Mesenchymal stem cell (in vitro differentiated cells and primary cell): ENCODE results near the gene TSBP1.

ENCODE experiments used
- DNase-seq: peaks from one replicate; pipeline ENCODE4 v3.0.0-alpha.2; 2013
- H2AFZ ChIP-seq: one replicate; pipeline ENCODE4 v1.6.1; 2013; ENCODE audit warnings: low read depth, mild to moderate bottlenecking, control low read depth, inconsistent platforms, low read length, moderate library complexity
- H2AK5ac ChIP-seq: 2 replicates; pipeline ENCODE4 v1.6.1; 2013; ENCODE audit warnings: low read length, moderate library complexity, mild to moderate bottlenecking, inconsistent platforms; ENCODE audit not compliant: severe bottlenecking
- H2BK120ac ChIP-seq: one replicate; pipeline ENCODE4 v1.6.1; 2013; ENCODE audit warnings: low read depth, mild to moderate bottlenecking, inconsistent platforms, low read length, moderate library complexity
- H2BK12ac ChIP-seq, 2 experiments: one replicate each; pipeline ENCODE4 v1.6.1; 2013; ENCODE audit warnings: inconsistent platforms in 2 of 2, low read length in 2 of 2, mild to moderate bottlenecking in 2 of 2, moderate library complexity in 2 of 2, control low read depth in 1 of 2
- H2BK15ac ChIP-seq: one replicate; pipeline ENCODE4 v1.6.1; 2013; ENCODE audit warnings: mild to moderate bottlenecking, low read depth, inconsistent platforms; ENCODE audit not compliant: poor library complexity, severe bottlenecking
- H2BK5ac ChIP-seq: 2 replicates; pipeline ENCODE4 v1.6.1; 2013; ENCODE audit warnings: low read depth, mild to moderate bottlenecking, low read length, control low read depth, inconsistent platforms; ENCODE audit not compliant: poor library complexity, severe bottlenecking
- H3K14ac ChIP-seq, 2 experiments: one replicate each; pipeline ENCODE4 v1.6.1; 2013; ENCODE audit warnings: inconsistent platforms in 2 of 2, low read length in 2 of 2, control low read depth in 1 of 2, mild to moderate bottlenecking in 1 of 2, moderate library complexity in 1 of 2
- H3K18ac ChIP-seq, 2 experiments: one replicate each; pipeline ENCODE4 v1.6.1; 2013; ENCODE audit warnings: inconsistent platforms in 2 of 2, low read length in 2 of 2, control low read depth in 1 of 2, low read depth in 1 of 2, mild to moderate bottlenecking in 1 of 2
- H3K23ac ChIP-seq, 2 experiments: one replicate each; pipeline ENCODE4 v1.6.1; 2013; ENCODE audit warnings: inconsistent platforms in 2 of 2, low read length in 2 of 2, mild to moderate bottlenecking in 2 of 2, moderate library complexity in 2 of 2, control low read depth in 1 of 2
- H3K27ac ChIP-seq: 2 replicates; pipeline ENCODE4 v1.5.1; 2013; ENCODE audit warnings: mild to moderate bottlenecking, moderate library complexity, low read length, control low read depth, inconsistent platforms; ENCODE audit not compliant: poor library complexity, severe bottlenecking
- H3K27me3 ChIP-seq, 2 experiments: 2 replicates each; pipeline versions ENCODE4 v1.6.1 to v1.7.0; 2013; ENCODE audit warnings: low read length in 2 of 2, mild to moderate bottlenecking in 2 of 2, moderate library complexity in 2 of 2, control low read depth in 1 of 2, inconsistent platforms in 1 of 2; ENCODE audit not compliant: control insufficient read depth in 1 of 2, insufficient read depth in 1 of 2
- H3K36me3 ChIP-seq, 2 experiments: 2 replicates each; pipeline versions ENCODE4 v1.6.1 to v1.7.0; 2013; ENCODE audit warnings: low read length in 2 of 2, control low read depth in 1 of 2, inconsistent platforms in 1 of 2, low read depth in 1 of 2, mild to moderate bottlenecking in 1 of 2; ENCODE audit not compliant: insufficient read depth in 2 of 2, control insufficient read depth in 1 of 2
- H3K4ac ChIP-seq, 2 experiments: one replicate each; pipeline ENCODE4 v1.6.1; 2013; ENCODE audit warnings: inconsistent platforms in 2 of 2, low read length in 2 of 2, mild to moderate bottlenecking in 2 of 2, moderate library complexity in 2 of 2, control low read depth in 1 of 2, low read depth in 1 of 2
- H3K4me1 ChIP-seq: 2 replicates; pipeline ENCODE4 v1.6.1; 2013; ENCODE audit warnings: low read depth, low read length, control low read depth; ENCODE audit not compliant: control insufficient read depth, insufficient read depth
- H3K4me2 ChIP-seq: 2 replicates; pipeline ENCODE4 v1.6.1; 2013; ENCODE audit warnings: low read length, mild to moderate bottlenecking, inconsistent platforms; ENCODE audit not compliant: poor library complexity, severe bottlenecking
- H3K4me3 ChIP-seq, 2 experiments: 2 replicates each; pipeline versions ENCODE4 v1.5.1 to v1.7.0; 2013; ENCODE audit warnings: low read length in 2 of 2, mild to moderate bottlenecking in 2 of 2, control low read depth in 1 of 2, low read depth in 1 of 2; ENCODE audit not compliant: insufficient read depth in 1 of 2
- H3K79me1 ChIP-seq: replicated peaks from 2 replicates; pipeline ENCODE4 v1.6.1; 2013; ENCODE audit warnings: mild to moderate bottlenecking, control low read depth, low read length, inconsistent platforms; ENCODE audit not compliant: poor library complexity, severe bottlenecking
- H3K9ac ChIP-seq: 2 replicates; pipeline ENCODE4 v1.7.0; 2013; ENCODE audit warnings: mild to moderate bottlenecking, low read length, moderate library complexity
- H3K9me3 ChIP-seq: 2 replicates; pipeline ENCODE4 v1.7.0; 2013; ENCODE audit warnings: mild to moderate bottlenecking, low read length; ENCODE audit not compliant: control insufficient read depth
- H4K8ac ChIP-seq: one replicate; pipeline ENCODE4 v1.6.1; 2013; ENCODE audit warnings: inconsistent platforms, mild to moderate bottlenecking, low read length, moderate library complexity
- H4K91ac ChIP-seq: one replicate; pipeline ENCODE4 v1.6.1; 2013; ENCODE audit warnings: mild to moderate bottlenecking, low read length, inconsistent platforms
- WGBS: methylation state at CpG from one replicate; pipeline ENCODE4 v1.1.7; 2013; ENCODE audit warnings: mixed read lengths; 5-methylcytosine and 5-hydroxymethylcytosine counted together

Gene TSBP1

DNA sequence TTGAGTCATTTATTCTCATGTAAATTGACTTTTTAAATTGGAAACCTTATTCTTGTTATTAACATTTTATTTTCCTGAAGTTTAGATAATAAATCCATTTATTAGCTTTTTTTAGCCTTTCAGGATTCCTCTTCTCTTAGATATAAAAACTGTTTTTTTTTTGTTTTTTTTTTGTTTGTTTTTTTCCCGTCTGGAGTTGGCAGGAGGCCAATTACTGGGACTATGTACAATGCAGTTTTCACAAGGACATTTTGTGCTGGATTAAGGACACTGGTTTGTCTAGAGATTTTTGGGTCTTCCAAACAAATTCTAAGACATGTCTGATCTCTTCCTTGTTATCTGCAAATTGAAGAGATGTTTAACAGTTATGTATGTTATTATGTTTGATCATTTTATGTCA is 34.0 kb upstream of the TSBP1 start:
- Histone ChIP-seq H3K79me1 (no peaks in the 10 kb centered on the region), H3K23ac (no peak overlapping the region), H2BK5ac (no peak overlapping the region), H4K91ac (no peak overlapping the region), H3K9ac (no peak overlapping the region), H3K4me2 (no peak overlapping the region), H4K8ac (no peak overlapping the region), H2BK12ac (no peak overlapping the region), H3K18ac (no peak overlapping the region), H3K4ac (no peak overlapping the region), H3K27me3 (peaks cover 44 to 76% of the 10 kb centered on the region in 2 experiments), H3K36me3 (no peaks in the 10 kb centered on the region), H3K27ac (no peak overlapping the region), H2AK5ac (no peak overlapping the region), H3K9me3 (no peaks in the 10 kb centered on the region), H3K14ac (no peak overlapping the region), H2BK120ac (no peak overlapping the region), H3K4me3 (no peak overlapping the region), H2BK15ac (no peak overlapping the region), H3K4me1 (peaks cover 1% of the 10 kb centered on the region), H2AFZ (no peak overlapping the region)
- WGBS, result 63% methylated on average over 1 of the region's 1 CpG
- no peak for DNase-seq

DNA sequence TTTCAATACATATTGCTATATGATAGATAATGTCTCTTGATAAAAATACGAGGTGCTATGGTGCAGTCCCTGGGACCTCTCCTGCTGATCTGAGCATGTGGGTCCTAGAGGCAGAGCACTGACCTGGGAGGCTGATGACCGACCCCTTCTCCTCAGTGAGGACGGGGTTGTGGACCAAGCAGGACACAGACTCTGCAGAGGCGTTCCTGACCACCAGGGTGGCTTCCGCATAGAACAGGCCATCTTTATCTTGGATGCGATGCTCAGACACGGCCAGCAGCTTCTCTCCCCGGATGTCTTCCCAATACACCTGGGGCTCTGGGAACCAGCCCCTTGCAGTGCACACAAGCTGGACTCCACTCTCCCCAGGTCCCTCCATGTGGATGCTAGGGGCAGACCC is 31.1 kb upstream of the TSBP1 start:
- Histone ChIP-seq H2BK120ac (no peak overlapping the region), H3K27me3 (peaks cover 39 to 69% of the 10 kb centered on the region in 2 experiments), H2BK5ac (no peak overlapping the region), H3K27ac (no peak overlapping the region), H2AFZ (no peak overlapping the region), H3K23ac (no peak overlapping the region), H3K36me3 (no peaks in the 10 kb centered on the region), H2BK15ac (no peak overlapping the region), H3K4ac (no peak overlapping the region), H3K9me3 (no peaks in the 10 kb centered on the region), H3K14ac (no peak overlapping the region), H2BK12ac (no peak overlapping the region), H3K9ac (no peak overlapping the region), H3K4me1 (peaks cover 1% of the 10 kb centered on the region), H3K18ac (no peak overlapping the region), H3K4me3 (no peak overlapping the region), H3K79me1 (no peaks in the 10 kb centered on the region), H3K4me2 (no peak overlapping the region), H4K8ac (no peak overlapping the region), H4K91ac (no peak overlapping the region), H2AK5ac (no peak overlapping the region)
- 81% methylated on average over 8 of the region's 8 CpGs for WGBS
- no peak for DNase-seq

DNA sequence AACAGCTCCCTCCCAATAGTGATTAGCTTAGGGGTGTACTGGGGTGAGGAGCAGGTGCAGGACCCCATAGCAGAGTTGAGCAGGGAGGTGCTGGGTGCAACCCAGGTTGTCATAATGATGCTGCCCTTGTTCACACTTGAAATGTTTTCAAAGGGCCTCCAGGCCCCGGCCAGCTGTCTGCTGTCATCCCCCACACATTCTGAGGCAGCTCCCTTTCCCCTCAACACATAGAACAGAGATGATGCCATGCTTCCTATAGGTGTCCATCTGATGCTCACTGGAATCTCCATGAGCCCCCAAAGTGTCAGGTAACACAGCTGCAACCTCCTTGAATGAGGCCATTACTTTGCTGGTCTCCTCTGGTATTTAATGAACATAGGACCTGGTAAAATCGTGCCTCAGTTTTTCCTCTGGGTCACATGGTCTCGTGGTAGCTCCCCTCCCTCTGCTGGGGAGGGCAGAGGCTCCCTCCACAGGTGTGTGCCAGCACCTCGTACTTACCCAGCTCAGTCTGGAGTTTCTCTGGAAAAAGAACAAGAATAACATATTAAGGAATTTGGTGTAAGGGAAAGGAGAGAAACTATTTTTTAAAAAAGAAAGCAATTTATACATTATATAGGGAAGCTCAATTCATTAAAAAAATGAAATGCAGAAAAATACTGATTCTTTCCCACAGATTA is 29.7 kb upstream of the TSBP1 start:
- Histone ChIP-seq H3K23ac (no peak overlapping the region), H3K4ac (no peak overlapping the region), H3K79me1 (no peaks in the 10 kb centered on the region), H3K4me1 (peaks cover 1% of the 10 kb centered on the region), H4K8ac (no peak overlapping the region), H4K91ac (no peak overlapping the region), H3K9me3 (no peaks in the 10 kb centered on the region), H3K27me3 (peaks cover 30 to 56% of the 10 kb centered on the region in 2 experiments), H3K18ac (no peak overlapping the region), H3K27ac (no peak overlapping the region), H2BK12ac (no peak overlapping the region), H2BK120ac (no peak overlapping the region), H2AK5ac (no peak overlapping the region), H2AFZ (no peak overlapping the region), H3K4me3 (no peak overlapping the region), H3K14ac (no peak overlapping the region), H3K9ac (no peak overlapping the region), H3K36me3 (no peaks in the 10 kb centered on the region), H2BK15ac (no peak overlapping the region), H3K4me2 (no peak overlapping the region), H2BK5ac (no peak overlapping the region)
- 41% methylated on average over 3 of the region's 4 CpGs for WGBS
- DNase-seq, result no peak

DNA sequence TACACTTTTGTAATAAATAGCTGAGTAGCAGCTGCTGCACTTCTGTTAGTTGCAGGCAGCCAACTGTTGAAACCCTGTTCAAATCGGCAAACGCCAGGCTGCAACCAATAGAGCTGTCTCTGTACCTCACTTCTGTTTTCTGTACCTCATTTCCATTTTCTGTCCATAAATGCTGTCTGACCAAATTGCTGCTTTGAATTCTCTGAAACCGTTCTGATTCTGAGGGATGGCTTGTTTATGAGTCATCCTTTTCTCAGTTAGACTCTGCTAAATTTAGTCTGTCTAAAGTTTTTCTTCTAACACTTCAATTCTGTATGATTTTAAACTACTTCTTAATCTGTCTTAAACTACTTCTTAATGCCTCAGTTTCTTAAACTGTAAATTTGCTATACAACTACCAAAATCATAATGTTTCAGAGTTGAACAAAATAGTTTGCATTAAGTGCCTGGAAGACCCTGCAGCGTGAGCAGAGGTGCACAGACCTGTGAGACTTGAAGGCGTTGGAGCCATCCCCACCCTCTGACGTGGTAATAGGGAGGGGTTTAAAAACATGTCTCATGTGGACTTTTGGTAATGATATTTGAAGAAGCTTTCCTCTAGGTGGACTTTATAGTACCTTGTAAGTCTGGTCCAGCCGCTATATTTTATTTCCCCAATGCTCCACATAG is 25.7 kb upstream of the TSBP1 start:
- Histone ChIP-seq H4K91ac (no peak overlapping the region), H3K9me3 (no peaks in the 10 kb centered on the region), H2AFZ (no peak overlapping the region), H3K4me2 (no peak overlapping the region), H3K4ac (no peak overlapping the region), H3K4me1 (no peaks in the 10 kb centered on the region), H3K79me1 (no peaks in the 10 kb centered on the region), H3K18ac (no peak overlapping the region), H4K8ac (no peak overlapping the region), H2BK5ac (no peak overlapping the region), H3K27ac (no peak overlapping the region), H3K36me3 (no peaks in the 10 kb centered on the region), H3K9ac (no peak overlapping the region), H2BK120ac (no peak overlapping the region), H2BK15ac (no peak overlapping the region), H2AK5ac (no peak overlapping the region), H3K14ac (no peak overlapping the region), H3K27me3 (peaks cover 11 to 16% of the 10 kb centered on the region in 2 experiments), H3K4me3 (no peak overlapping the region), H2BK12ac (no peak overlapping the region), H3K23ac (no peak overlapping the region)
- 85% methylated on average over 4 of the region's 7 CpGs for WGBS
- no peak for DNase-seq
